Thyroid gland (tissue), 4 donors: Measurements from ENCODE around the gene TAAR1.

Experiments
- CTCF ChIP-seq, 6 experiments: fragments of 200-600 bp in 3 of 6; fragments of 450-650 bp in 3 of 6; sonication (generic) in 3 of 6; IDR thresholded peaks; one replicate each; pipeline ENCODE4 v1.5.1; 2016 to 2019; ENCODE audit warnings: antibody characterized with exemption in 6 of 6, mild to moderate bottlenecking in 2 of 6, inconsistent platforms in 1 of 6, moderate library complexity in 1 of 6
- POLR2A ChIP-seq, 2 donors: fragments of 450-650 bp; IDR thresholded peaks; one replicate each; pipeline ENCODE4 v1.6.1; 2017; ENCODE audit warnings: antibody characterized with exemption in 2 of 2, mild to moderate bottlenecking in 2 of 2, moderate library complexity in 1 of 2

DNA sequence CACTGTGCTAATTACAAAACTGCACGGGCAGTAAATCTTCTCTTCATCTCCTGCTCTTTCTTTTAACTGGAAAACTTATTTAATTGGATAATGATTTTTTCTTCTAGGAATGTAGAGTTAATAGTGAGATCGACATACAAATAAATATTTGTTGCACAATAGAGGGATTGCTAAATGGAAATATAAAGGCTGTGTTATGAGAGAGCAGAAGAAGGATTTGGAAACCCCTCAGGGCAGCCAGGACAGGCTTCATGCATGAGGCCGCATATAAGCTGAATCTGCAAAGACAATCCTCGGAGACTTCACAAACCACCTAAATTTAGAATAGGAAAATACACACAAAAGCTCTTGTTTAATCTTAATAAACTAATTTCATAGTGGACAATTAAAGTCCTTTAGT is 2.9 kb upstream of the TAAR1 start:
- TF ChIP-seq CTCF (IDR thresholded peaks at IDR 0.05), result no peak
- no peak for TF ChIP-seq POLR2A (IDR thresholded peaks at IDR 0.05)
